Measurements from ENCODE around the gene ANKRD7.

ANKRD7 gene, protein sequence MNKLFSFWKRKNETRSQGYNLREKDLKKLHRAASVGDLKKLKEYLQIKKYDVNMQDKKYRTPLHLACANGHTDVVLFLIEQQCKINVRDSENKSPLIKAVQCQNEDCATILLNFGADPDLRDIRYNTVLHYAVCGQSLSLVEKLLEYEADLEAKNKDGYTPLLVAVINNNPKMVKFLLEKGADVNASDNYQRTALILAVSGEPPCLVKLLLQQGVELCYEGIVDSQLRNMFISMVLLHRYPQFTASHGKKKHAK

GRCh38 chr7:118224521-118224920, at the start of gene ANKRD7:
TSS of gene ANKRD7 (plus strand) at chr7:118224704. CDS start at chr7:118224831, 127 bp downstream.
- DNase-seq = no peak

DNA sequence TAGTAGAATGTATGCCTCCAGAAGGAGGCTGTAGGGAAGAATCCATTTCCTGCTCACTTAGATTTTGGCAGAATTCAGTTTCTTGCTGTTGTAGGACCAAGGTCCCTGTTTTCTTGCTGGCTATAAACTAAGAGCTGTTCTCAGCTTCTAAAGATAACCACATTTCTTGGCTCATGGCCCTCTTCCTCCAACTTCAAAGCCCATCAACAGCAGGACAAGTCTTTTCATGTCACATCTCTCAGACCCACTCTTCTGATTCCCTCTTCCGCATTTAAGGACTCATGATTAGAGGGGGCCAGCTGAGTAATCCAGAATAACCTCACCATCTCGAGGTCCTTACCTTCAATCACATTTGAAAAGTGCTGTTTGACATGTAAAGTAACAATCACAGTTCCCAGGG, 48.8 kb upstream of the ANKRD7 start:
- no peak for DNase-seq

DNA sequence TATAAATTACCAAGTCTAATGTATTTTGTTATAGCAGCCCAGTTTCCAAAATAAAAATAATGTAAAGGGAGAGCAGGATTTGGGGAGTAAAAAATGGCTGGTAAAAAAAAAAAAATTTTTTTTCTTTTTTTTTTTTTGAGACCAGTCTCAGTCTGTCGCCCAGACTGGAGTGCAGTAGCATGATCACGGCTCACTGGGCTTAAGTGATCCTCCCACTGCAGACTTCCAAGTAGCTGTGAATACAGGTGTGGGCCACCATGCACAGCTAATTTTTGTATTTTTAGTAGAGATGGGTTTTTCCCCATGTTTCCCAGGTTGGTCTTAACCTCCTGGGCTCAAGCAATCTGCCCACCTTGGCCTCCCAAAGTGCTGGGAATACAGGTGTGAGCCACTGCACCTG, 45.3 kb upstream of the ANKRD7 start:
- DNase-seq = no peak

DNA sequence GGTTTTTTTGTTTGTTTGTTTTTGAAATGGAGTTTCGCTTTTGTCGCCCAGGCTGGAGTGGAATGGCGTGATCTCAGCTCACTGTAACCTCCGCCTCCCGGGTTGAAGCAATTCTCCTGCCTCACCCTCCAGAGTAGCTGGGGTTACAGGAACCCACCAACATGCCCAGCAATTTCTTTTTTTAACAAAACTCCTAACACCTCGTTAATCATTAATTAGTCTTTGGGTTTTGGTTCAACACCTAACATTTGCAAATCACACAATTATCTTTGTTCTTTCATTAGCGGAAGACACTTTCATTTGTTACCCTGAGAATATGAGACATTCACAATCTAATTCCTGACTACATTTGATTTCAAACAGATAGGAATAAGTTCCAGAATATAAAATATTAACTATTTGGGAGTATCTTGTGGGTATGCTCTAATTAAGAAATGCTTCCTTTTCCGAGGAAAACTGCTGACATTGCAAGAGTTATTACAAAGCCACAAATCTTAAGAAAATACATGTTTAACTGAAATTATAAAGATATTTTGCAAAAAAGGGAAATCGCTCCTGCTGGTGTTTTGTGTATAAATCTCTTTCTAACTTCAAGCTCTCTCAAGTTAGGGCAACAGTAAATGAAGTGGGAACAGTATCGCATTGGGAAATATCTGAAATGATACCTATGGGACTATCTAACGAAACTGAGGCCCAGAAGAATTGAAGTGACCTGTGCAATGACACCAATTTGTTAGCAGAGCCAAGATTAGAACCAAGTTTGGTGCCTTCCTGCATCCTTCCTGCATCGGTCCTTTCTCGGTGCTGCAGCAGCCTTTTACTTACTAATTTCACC, 41.7 kb upstream of the ANKRD7 start:
- DNase-seq = no peak

DNA sequence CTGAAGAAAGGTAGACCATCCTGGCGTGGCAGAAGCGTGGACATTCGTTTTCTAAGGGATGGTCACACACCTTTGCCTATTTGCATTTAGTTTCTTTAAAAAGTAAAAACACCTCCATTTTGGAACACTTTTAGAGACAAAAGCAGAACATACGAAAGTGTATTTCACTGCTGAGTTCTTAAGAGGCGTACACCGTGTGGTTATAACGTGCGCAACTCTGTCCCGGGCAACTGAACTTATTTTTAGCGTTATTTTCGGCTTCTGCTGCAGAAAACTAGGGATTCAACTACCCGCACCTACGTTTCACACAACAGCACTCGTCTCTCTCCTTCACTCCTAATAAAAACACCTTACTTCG, 41.1 kb upstream of the ANKRD7 start:
- no peak for DNase-seq

DNA sequence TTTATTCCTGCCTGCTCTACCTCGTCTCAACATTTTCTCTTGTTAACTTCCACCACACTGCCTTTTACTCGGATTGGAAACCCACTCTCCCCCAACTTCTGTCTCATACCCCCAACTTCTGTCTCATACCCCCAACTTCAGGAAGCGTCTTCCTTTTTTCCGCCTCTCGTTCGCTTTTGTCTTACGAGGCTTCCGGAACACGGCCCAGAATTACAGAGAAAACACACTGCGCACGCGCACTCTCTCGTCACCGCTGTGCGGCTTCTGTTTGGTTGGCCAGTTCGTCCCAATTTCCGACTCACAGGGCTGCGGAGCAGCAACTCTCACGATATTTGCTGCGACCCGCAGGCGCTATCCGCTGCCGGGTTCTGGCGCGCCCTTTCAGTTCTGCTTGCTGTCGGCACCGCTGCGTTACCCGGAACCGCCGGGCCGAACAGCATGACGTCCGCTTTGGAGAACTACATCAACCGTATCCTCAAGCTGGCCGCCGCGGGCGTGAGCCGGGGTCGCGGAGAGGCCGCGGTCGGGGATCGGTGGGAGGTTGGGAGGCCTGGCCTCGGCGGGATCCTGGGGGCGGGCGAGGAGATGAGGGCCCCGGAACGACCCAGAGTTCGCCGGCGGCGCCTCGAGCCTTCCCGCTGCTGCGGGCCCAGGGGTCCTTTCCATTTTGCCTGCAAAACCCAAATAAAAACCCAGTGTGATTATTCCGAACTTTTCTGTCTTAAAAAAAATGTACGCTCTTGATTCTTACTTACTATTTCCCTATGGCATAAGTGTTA, 40.5 kb upstream of the ANKRD7 start, which contains the start of gene LSM8:
Gene LSM8 (plus strand): TSS at position 379 of the 779 bp plus-strand sequence. CDS start 60 bp downstream, at position 439.
- DNase-seq = peak; percentile 97

- peak; percentile 4 for DNase-seq
Measured at GRCh38 chr7:118184565-118184940, 40.0 kb upstream of the ANKRD7 start.

DNA sequence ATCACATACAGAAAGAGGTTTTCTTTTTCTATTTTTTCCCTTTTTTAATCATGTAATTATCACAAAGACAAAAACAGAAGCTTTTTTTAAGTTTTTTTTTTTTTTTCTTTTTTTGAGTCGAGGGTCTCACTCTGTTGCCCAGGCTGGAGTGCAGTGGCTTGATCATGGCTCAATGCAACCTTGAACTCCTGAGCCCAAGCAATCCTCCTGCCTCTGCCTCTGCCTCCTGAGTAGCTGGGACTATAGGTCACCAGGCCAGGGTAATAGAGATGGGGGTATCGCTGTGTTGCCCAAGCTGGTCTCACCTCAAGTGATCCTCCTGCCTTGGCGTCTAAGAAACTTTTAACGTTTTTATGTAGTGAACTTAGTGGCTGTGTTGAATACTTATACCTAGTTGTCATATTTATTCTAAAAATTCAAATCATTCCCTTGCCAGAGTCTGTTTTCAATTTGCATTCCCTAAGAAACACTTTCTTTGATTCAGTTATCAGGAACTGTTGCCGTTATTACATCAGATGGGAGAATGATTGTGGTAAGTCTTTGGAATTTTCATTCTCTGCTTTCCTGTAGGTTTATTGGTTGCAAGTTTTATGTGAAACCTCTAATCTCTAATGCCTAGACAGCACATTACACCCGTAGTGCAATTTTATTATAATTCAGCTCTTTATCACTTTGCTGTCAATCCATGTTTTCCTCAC, 39.2 kb upstream of the ANKRD7 start:
- DNase-seq = peak; percentile 84

- no peak for DNase-seq
Measured at GRCh38 chr7:118186501-118186900, 38.0 kb upstream of the ANKRD7 start.

DNA sequence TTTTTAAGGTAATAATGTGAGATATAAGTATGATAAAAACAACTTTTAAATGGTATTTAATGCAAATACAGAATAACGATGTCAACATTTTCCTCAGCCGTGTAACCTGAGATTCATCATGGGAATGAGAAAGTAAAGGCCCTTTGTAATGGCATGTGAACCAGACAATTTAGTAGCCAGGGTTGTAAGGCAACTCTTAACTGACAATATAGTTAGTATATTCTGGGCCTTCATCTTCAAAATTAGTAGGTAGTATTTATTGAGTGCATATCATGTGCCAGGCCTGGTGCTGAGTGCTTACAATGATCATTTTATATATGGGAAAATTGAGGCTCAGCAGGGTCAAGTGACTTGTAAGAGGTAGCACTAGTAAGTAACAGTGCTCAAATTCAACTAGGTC, 29.9 kb upstream of the ANKRD7 start:
- DNase-seq = no peak

- DNase-seq = peak; percentile 34
Measured at GRCh38 chr7:118195837-118196474, 28.5 kb upstream of the ANKRD7 start.

- no peak for DNase-seq
Measured at GRCh38 chr7:118202061-118202460, 22.4 kb upstream of the ANKRD7 start.

DNA sequence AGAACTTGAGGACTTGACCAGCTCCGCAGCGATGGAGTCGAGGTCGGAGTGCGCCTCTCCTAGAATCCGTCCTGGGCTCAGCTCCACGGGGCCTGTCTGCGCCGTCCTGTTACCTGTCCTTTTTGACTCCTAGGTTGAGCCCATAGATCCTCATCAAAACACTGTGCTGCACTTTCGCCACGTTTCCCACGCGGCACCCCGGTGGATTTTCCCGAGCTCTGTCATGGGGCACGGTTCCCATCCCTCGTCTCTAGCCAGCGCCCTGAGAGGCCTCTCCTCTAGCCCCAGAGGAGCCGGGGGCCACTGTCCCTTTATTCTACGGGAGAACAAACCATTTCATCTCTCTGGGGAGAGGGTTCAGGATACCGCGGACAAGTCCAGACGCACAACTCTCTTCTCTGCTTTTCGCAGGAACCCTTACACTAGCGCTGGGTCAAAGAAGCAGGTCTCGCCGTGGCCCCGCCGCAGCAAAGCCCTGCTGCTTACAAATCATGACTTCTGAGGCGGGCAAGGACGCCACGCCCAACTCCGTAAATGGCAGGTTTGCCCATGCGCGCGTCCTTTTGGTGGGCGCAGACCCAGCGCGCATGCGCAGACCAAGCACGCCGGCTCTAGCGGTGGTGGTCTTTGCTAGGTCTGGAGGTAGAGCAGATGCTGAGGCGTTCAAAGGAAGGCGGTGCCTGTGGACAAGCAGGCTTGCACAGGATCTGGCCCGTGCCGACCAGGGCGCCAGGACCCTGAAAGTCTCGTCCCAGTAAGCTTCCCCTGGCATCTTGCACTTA, 10.3 kb upstream of the ANKRD7 start:
- DNase-seq = peak; percentile 82

GRCh38 chr7:118214833-118215182, 9.7 kb upstream of the ANKRD7 start:
- DNase-seq = no peak

DNA sequence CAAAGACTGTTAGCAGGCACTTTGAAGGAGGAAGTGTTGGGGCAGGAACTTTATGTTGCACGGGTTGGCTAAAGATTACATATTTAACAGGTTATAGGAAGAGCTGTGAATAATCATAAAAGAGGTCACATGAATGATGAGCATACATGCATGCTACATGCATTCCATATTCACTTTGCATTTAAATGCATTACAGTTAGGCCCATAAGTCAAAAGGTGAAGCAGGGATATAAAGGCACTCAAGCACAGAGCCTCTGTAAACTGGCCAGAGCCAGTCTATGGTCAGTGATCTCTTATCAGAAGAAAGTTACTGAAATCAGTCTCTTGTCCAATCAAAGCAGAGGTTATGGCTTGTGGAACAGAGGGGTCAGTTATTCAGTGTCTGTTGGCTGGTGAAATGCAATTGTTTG, 7.3 kb upstream of the ANKRD7 start:
- DNase-seq = no peak

GRCh38 chr7:118218413-118219156, 5.9 kb upstream of the ANKRD7 start:
- no peak for DNase-seq

GRCh38 chr7:118219157-118219512, 5.4 kb upstream of the ANKRD7 start:
- no peak for DNase-seq

DNA sequence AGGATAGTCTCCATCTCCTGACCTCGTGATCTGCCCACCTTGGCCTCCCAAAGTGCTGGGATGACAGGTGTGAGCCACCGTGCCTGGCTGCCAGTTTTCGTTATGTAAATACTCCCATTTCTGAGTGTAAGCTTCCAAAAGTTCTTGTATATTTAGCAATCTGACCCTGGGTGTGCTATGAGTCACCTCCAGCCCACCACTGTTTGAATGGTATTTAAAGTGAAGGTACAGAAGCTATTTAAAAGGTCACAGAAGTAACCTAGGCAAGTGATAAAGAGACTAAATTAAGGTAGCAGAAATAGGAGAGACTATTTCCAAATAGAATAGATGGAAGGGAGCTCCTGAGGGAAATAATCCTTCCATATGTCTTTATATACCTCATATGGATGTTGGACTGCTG, 3.9 kb upstream of the ANKRD7 start:
- no peak for DNase-seq

GRCh38 chr7:118222591-118222990, 1.9 kb upstream of the ANKRD7 start:
- DNase-seq = no peak

DNA sequence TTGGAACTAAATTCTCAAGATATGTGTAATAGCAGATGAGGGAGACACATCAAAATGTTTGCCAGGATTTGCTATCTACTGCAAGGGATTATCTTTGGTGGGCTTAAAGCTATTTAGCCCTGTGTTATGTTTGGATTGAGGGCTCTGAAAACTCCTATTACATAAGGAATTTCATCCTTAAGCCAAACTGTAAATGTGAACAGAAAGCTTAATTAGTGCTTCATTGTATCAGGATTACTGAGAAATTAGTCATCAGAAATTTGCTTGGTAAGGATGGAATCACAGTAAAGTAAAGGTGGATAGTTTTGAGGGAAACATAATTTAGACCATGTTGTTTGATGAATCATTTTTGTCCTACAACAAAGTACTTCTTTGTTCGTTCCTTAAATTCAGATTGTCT, 8.3 kb downstream of the ANKRD7 start:
- peak; percentile 20 for DNase-seq

- no peak for DNase-seq
Measured at GRCh38 chr7:118233799-118234198, 9.3 kb downstream of the ANKRD7 start.
